Islet precursor cell (in vitro differentiated cells): ENCODE data around the gene SLC43A3.
A peak's percentile ranks its signal among the peaks of the same experiment; 100 is the strongest.

Experiments
- DNase-seq: peaks from one replicate; pipeline ENCODE4 v3.0.0-alpha.2; 2018

The SLC43A3 gene

DNA sequence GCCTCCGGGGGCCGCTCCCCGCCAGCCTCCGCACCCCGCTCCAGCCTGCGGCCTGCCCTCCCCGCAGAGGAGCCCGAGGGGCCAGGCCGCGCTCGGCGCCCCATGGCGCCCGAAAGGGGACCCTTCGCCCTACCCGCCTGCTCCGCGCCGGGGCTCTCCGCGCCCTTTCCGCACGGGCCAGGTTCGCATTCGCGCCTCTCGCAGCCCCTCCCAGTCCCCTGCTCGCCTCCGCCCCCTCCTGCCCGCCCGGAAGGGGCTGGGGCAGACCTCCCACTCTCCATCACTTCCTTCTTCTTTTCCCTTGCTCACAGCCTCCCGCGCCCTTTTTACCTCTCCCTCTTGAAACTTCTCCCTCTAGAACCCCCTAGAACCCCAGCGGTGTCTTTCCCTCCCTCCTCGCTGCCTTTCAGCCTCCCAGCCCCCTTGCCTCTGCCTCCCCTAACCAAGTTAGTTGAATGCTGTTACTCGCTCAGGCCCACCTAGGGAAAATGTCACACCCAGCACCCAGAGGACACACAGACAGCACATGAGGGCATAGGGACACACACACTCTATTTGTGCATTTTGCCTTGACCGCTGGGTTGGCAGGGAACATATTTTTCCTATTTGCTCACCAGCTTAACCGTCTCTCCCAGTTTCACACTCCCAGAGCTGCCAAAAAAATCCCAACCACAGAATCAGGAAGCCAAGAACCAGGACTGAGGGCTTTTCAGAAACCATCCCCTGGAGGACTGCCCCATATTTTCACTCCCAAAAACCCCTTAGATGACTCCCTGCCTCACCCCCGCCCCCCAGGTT is at the start of gene SLC43A3:
SLC43A3 (minus strand) TSS at position 193 of the 798 bp plus-strand sequence. CDS start 949 bp downstream, outside the sequence.
- peak; percentile 75 for DNase-seq

DNA sequence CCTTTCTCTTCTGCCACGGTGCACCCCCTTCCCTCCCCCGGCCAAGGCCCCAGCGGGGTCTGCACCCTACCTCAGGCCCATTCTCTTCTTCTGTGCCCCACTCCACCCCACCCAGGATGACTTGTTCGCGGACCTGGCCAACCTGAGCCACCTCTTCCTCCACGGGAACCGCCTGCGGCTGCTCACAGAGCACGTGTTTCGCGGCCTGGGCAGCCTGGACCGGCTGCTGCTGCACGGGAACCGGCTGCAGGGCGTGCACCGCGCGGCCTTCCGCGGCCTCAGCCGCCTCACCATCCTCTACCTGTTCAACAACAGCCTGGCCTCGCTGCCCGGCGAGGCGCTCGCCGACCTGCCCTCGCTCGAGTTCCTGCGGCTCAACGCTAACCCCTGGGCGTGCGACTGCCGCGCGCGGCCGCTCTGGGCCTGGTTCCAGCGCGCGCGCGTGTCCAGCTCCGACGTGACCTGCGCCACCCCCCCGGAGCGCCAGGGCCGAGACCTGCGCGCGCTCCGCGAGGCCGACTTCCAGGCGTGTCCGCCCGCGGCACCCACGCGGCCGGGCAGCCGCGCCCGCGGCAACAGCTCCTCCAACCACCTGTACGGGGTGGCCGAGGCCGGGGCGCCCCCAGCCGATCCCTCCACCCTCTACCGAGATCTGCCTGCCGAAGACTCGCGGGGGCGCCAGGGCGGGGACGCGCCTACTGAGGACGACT is 49.3 kb upstream of the SLC43A3 start:
- DNase-seq = peak; percentile 70

DNA sequence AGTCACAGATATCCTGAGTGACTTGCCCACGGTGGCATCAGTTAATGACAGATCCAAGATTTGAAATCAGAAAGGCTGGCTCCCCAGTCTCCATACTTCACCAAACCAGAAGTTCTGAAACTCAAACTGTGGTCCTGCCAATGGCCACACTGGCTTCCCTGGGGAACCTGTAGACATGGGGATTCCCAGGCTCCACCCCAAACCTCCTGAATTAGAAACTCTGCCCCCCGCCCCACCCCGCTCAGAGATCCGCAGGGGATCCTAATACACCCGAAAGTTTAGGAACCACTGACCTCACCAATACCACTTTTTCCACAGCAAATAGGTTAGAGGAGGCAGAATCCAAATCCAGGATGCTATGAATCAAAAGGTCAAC is 48.7 kb upstream of the SLC43A3 start:
- DNase-seq = no peak

DNA sequence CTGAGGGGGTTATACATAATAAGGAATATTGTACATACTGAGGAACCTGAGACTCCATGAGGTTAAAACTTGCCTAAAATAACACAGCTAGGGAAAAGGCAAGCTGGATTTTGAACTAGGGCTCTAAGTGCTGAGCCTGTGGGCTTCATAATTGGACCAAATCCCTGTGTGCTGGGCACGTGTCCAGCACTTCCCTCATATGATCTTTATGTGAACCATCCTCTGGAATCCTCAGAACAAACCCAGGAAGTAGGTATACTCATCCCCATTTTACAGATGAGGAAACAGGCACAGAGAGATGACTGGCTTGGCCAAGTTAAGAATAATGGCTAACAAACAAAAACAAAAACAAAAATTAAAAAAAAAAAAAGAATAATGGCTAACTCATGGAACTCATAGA is 48.3 kb upstream of the SLC43A3 start:
- DNase-seq = no peak

DNA sequence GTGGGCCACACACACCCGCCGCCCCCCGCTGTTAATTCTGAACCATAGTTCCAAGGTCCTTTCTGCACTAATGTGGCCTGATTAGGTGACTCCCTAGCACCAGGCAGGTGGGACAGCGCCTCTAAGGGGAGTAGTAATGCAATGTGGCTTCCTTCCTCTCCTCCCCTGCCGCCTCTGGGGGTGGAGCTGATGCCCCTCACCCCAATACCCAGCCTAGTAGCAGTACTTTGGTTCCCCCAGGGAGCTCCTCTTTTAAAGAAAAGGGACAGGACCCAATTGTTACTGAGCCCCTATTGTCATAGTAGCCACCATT is 47.8 kb upstream of the SLC43A3 start:
- DNase-seq = no peak

DNA sequence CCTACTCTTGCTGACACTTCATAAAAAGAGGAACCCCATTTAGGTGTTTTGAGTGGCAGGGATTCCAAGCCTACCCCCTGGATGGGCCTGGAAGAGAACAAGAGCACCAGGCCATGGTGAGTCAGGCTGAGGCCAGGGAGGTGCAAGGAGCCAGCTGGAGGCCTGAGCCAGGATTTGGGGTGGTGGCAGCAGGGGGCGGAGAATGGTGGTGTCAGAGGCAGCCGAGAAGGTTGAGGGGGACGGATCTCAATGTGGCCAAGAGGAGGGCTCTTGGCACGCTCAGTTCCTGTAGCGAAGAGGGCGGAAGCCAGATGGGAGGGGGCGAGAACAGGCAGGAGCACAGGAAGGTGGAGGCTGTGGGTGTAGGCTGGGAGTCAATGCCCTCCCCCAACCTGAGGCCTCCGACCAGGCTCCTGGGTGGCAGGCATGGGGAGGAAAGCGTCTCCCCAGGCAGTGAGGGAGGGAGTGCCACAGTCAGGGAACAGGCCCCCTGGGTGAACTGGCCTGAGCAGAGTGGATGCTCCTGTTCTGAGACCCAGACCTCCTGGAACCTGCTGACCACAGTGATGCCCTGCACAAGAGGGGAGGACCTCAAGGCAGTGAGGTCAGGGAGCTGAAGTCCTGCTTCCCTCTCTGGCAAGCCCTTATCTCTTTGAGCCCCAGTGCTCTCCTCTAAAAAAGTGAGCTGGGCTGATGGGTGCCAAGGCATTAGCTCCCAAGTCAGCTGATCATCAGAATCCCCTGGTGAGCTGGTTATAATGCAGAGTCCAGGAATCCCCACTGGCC is 47.3 kb upstream of the SLC43A3 start:
- no peak for DNase-seq

DNA sequence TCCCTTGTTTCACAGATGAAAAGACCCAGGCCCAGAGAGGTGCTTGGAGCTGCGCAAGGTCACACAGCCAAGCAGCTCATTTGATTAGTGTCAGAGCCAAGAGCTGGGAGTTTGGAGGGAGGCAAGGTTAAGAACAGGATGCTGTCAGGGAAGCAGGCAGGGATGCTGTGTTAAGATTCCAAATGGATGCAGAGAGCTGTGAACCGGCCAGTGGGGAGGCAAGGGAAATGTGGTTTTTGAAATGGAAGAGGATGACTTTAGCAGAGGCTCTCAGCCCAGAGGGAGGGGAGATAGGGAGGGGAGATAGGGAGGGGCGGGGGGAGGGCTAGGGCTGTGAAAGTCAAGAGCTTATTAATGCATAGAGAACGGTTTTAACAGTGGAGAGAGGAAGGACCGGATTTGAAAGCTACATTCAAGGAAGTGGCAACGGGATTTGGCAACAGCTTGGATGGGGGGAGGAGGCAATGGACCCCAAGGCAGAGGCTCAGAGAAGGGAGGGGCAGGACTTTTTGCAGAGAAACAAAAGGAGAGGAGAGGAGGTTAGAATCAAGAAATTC is 46.4 kb upstream of the SLC43A3 start:
- no peak for DNase-seq

DNA sequence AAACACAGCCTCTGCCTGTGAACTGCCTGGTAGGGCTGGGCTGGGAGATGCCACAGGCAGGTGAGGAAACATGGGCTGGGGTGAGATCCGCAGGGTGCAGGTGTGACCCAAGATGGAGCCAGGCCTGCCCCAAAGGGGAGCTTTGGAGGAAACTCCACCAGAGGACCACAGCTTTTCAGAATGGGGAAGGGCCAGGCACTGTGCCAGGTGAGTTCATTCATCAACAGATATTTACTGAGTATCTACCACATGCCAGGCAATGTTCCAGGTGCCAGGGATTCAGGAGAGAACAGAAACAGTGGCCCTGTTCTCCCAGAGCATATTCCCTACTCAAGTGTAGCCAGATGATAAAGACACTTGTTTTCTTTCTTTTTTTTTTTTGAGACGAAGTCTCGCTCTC is 44.6 kb upstream of the SLC43A3 start:
- DNase-seq = no peak

DNA sequence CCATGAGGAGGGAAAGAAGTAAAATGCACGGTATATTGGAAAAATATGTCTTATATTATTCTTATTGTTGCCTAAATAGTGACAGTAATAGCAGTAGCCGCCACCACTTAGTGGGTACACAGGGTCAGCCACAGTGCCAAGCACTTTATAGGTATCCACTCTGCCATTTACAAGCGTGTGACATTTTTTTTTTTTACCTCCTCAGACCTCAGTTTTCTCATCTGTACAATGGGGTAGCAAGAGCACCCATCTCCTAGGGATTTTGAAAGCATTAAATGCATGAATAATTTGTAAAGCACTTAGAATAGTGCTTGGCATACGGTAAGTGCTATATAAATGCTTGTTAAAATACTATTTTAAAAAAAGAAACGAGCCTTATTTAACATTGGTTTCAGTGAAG is 42.3 kb upstream of the SLC43A3 start:
- DNase-seq = no peak

DNA sequence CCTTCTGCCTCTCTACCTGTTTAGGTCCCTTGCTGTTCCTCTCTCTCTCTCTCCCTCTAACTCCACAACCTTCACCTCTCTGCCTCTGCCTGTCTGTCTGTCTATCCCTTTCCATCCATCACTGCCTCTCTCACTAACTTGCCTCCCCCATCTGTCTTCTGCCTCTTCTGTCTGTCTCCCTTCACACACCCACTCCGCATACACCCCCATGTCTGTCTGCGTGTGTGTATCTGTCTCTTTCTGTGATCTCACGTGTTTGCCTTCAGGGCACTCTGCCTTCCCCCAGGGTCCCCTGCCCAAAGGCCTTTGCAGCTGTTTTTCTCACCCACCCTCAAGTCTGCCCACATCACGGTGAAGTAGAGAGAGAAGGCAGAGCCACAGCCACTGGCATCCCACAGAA is 41.4 kb upstream of the SLC43A3 start:
- DNase-seq = no peak

DNA sequence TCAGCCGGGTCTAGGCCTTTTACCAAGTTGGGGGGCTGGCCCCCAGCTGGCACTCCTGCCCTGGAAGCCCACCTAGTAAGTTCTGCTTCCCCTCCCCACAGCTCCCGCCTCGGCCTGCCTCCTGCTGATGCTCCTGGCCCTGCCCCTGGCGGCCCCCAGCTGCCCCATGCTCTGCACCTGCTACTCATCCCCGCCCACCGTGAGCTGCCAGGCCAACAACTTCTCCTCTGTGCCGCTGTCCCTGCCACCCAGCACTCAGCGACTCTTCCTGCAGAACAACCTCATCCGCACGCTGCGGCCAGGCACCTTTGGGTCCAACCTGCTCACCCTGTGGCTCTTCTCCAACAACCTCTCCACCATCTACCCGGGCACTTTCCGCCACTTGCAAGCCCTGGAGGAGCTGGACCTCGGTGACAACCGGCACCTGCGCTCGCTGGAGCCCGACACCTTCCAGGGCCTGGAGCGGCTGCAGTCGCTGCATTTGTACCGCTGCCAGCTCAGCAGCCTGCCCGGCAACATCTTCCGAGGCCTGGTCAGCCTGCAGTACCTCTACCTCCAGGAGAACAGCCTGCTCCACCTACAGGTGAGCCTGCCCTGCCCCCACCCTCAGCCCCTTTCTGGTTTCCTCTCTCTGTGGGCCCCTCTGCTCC is 40.7 kb upstream of the SLC43A3 start:
- no peak for DNase-seq

DNA sequence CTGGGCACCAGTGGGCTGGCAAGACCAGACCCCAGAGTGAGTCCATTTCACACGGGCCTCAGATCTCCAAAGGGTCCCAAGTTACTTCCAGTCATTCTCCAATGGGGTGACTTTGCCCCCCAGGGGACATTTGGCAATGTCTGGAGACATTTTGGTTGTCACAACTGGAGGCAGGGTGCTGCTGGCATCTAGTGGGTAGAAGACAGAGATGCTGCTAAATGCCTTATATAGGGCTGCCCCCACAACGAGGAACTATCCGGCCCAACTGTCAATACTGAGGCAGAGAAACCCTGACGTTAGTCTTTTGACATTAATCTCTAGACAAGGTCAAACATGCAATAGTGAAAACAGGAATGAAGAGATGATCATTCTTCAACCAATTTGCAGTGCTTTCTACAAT is 39.8 kb upstream of the SLC43A3 start:
- DNase-seq = no peak

DNA sequence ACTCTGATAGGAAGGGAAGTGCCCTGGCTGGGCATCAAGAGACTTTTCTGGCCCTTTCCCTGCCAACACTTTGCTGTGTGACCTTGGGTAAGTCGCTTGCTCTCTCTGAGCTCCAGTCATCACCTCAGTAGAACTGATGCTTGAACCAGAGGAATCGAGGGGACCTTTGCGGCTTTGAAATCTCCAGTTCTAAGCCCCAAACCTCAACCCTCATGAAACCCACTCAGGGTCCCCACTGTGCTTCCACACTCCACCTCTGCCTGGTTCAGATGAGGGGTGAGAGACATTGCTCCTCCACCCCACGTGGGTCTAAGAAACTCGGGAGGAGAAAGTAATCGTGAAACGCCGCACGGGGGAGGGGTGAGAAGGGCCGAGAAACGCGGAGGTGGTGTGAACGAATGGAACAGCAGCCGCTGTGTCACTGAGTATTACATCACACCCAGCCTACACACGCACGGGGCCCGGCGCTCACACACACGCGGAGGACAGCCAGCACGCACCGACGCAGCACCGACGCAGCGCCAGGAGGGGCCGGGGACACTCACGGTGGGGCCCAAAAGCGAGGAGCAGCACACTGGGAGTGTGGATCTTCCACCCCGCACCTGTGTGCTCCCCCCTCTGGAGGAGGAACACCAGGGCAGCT is 37.7 kb upstream of the SLC43A3 start:
- DNase-seq = no peak

DNA sequence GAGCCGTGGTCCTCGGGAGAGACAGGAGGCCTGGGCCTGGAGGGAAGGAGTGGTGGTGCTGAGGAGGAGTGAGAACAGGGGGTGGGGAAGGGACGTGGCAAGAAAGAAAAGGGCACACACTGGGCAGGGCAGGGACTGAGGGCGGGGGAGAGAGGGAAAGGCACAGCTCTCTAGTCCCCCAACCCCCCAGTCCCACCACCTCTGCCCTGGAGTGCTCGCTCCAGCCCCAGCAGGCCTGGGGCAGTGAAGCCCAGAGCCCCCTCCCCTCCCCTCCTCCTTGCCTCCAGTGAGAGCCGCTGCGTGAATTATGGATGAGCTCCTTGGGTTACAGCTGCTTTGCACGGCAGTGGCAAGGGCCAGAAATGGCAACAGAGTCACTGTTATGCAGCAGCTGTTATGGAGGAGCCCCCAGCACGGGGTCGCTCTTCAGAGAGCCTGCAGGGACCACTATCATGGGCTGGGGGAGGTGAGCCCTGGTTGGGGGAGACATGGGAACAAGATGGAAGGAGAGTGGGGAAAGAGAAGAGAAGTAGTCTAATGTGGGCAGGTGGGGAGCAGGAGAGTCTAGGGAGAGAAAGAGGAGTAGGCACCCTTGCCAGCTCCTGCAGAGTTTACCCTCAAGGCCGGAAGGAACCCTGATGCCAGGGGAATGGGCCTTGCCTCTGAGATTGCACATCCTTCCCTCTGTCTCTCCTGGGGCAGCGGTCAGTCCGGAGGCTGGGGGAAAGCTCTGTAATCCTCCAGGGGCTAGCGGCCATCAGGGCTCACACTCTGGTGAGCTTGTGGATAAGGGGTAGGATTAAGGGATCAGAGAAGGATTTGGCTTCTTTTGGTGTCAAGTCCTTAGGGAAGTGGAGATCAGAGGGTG is 37.0 kb upstream of the SLC43A3 start:
- peak; percentile 58 for DNase-seq

DNA sequence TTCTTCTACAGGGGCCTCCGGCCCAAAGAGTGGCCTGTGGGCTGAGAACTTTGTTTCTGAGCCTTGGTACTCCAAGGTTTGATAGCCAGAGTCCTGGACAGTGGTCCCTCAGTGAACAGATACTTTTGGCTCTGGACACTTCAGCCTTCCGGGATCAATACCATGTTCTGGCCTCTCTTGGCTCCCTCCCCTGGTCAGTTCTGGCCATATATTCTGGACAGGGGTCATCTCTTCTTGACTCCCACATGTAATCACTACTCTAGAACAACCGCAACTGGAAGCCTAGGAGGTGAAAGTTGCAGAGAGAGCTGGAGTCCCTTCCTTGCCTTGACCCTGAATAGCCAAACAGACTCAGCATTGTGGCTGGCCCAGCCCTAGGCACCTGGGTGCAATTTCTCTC is 35.7 kb upstream of the SLC43A3 start:
- DNase-seq = peak; percentile 35

DNA sequence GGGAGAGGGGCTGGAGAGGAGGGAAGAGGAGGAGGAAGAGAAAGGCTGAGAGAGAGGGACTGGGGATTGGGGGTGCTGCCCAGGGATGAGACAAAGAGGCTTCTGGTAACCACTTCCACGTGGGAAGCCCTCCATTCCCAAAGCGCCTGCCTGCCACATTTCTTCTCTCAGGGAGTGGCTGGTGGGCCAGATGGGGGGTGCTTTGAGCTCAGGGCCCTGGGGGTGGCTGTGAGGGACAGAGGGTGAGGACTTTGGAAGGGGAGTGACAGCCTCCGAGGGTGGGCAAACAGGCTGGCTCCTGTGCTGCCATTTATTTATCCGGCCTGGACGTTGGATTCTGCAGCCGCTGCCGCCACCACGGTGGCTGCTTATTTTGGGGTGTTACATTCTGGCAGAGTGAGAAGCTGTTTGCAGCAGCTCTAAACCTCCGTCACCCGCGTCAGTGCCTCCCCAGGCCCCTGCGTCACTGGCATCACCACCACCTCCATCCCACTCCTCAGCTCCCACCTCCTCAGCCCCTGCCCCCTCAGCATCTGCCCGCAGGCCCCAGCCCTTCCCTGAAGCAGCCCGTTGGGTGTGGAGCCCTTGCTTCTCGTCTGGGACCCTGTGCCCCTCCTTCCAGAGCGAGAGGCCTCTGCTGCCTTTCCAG is 35.0 kb upstream of the SLC43A3 start:
- DNase-seq = peak; percentile 29

DNA sequence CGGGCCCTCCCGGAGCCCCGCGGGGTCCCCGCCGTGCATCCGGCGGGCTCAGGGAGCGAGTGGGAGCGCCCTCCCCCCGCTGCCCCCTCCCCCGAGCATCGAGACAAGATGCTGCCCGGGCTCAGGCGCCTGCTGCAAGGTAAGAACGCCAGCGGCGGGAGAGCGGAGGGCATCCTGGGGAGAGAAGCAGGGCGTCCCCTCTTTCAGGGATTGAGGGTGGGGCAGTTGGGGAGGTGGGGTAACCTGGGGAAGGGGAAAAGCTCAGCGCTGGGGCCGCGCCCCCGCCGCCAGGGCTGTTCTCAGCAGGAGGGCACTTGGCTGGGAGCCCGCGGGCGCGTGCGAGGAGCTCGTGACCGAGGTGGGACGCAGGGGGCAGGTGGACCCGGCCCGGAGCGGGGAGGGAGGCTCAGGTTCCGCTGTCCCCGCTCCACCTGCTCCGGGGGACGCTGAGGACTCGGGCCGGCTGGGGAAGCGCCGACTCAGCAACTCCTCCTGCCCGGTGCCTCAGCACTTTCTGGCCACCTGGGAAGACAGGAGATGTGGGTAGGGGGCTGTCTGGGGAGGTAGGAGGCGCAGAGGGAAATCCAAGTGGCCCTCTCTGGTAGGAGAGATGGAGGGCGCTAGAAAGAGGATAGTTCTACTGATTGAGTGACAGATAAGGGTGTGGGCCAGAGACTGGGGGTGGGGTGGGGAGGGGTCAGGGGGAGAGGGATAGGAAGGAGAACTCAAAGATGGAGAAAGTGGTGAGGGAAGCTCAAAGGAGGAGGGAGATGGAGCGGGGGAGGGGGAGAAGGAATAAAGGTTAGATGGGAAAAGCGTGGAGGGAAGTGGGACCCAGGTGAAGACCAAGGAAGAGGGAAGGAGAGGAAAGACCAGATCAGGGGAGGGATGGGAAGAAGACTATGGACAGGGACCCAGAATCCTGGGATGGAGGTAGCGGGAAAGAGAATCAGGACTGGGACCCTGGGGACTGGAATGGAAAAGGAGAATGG is 34.1 kb upstream of the SLC43A3 start:
- peak; percentile 60 for DNase-seq

DNA sequence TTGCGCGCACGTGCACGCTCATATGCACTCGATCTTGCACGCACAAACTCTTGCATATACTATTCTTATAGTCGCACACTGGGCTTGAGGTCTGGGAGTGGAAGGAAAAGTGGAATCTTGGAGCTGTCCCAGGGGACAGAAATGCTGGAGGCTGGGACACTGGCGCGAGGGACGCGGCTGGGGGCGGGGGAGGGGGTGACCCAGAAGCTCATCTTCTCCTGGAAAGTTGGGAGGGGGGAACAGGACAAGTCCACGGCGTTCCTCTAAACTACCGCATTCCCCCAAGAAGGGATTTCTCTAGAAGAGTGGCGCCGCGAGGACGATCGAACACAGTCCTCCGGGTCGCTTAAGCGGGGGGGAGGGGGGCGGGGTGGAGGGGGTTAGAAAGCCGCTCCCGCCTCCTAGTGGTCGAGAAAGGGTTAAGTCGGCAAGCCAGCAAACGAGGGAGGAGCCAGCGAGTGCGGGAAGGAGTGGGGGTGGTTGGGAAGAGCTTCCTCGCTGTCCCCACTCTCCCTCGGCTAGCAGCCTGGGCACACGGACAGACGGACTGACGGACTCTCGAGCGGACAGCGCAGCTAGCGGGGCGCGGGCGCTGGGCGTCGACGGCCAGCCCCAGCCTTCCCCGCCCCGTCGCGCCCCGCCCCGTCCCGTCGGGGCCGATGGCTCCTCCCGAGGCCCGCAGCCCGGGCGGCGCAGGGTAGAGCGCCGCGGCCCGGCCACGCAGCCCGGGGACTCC is 33.3 kb upstream of the SLC43A3 start, which contains the start of gene RTN4RL2:
RTN4RL2 (plus strand) TSS at position 507 of the 736 bp plus-strand sequence. CDS start 338 bp downstream, outside the sequence.
- peak; percentile 82 for DNase-seq
